Right hindlimb (tissue), 1 donor: Measurements from ENCODE around the gene NID1.
"Not testable (repeated sequence)": the region's sequence is repeated elsewhere in the genome, so short reads cannot be mapped to it uniquely, and the experiment has no call there.

ENCODE experiments used
- DNase-seq: peaks from one replicate; pipeline ENCODE4 v3.0.0-alpha.2; 2018

NID1 gene

GRCh38 chr1:235933017-235933765 lies 131.7 kb downstream of the NID1 start:
- DNase-seq: no peak

- DNase-seq: no peak
Measured at GRCh38 chr1:235932090-235932510, 132.8 kb downstream of the NID1 start.

- no peak for DNase-seq
Measured at GRCh38 chr1:235931171-235931738, 133.6 kb downstream of the NID1 start.

- no peak for DNase-seq
Measured at GRCh38 chr1:235930543-235930942, 134.3 kb downstream of the NID1 start.

GRCh38 chr1:235929216-235929615 lies 135.7 kb downstream of the NID1 start:
- no peak for DNase-seq

GRCh38 chr1:235928197-235928596 lies 136.7 kb downstream of the NID1 start:
- DNase-seq: no peak

- DNase-seq: not testable (repeated sequence)
Measured at GRCh38 chr1:235927551-235927950, 137.3 kb downstream of the NID1 start.
